ENCODE data around the gene MAPK12.
"Not testable (repeated sequence)": the region's sequence is repeated elsewhere in the genome, so short reads cannot be mapped to it uniquely, and the experiment has no call there.

Gene MAPK12

GRCh38 chr22:50210378-50211139 lies 50.9 kb downstream of the MAPK12 start:
- DNase-seq = no peak

GRCh38 chr22:50209893-50210292 lies 51.6 kb downstream of the MAPK12 start:
- no peak for DNase-seq

- no peak for DNase-seq
These were observed 52.3 kb downstream of the MAPK12 start for GRCh38 chr22:50208939-50209892.

- DNase-seq = no peak
These were observed 53.0 kb downstream of the MAPK12 start for GRCh38 chr22:50208430-50208938.

- DNase-seq = no peak
These were observed 53.9 kb downstream of the MAPK12 start for GRCh38 chr22:50207383-50208140.

- DNase-seq = no peak
These were observed 54.9 kb downstream of the MAPK12 start for GRCh38 chr22:50206599-50206998.

GRCh38 chr22:50205781-50206569 lies 55.5 kb downstream of the MAPK12 start:
- DNase-seq = no peak

GRCh38 chr22:50204998-50205397 lies 56.5 kb downstream of the MAPK12 start:
- not testable (repeated sequence) for DNase-seq

GRCh38 chr22:50204571-50204970 lies 56.9 kb downstream of the MAPK12 start:
- no peak for DNase-seq

- no peak for DNase-seq
These were observed 58.2 kb downstream of the MAPK12 start for GRCh38 chr22:50203288-50203687.

Data from SHP77 treated with DMSO at 0.1 percent for 48 hours (cell line).